GM18517 (cell line): ENCODE results near the gene CEND1.

Experiments used
- ATAC-seq: cut with Tn5 transposase; IDR thresholded peaks from one replicate; pipeline ENCODE4 v1.9.1; 2021; ENCODE audit warnings: mild to moderate bottlenecking, moderate library complexity; ENCODE audit not compliant: unreplicated experiment

The CEND1 gene

GRCh38 chr11:796565-797295, 6.8 kb upstream of the CEND1 start:
- ATAC-seq: no peak

GRCh38 chr11:795634-796564, 6.0 kb upstream of the CEND1 start:
- no peak for ATAC-seq

DNA sequence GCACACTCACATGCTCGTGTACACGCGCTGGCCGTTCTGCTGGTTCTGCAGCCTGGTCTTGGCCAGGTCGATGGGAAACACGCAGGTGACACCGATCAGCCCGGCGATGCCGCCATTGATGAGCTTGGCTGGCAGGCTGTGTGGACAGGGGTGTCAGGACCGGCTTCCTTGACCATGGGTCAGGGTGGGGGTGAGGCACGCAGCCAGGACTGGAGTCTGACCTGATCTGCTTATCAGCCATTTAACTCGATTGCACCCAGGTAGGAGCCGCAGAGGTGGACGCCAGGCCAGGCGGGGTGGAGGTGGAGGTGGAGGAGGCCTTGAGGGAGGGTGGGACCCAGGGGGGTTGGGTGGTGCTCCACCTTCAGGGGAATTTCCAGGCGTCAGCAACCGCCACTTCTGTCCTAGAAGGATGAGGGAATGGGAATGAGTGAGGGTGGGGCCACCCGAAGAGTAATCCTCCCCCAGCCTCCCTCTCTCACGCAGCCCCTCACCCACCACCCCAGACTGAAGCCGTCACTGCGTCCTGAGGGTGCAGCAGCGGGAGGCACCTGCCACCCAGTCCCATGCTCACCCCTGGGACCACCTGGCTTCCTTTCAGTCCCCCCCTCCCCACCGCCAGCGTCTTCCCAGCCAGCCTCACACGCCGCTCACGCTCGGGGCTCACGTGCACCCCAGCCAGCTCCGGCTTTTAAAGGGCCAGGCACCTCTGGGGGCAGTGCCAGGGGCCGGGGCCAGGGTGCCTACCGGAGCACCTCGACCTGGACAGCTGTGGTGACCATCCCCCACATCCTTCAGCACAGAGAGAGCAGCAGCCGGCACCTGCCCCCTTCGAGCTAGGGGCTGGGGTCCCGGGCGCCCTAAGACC, 5.1 kb upstream of the CEND1 start:
- ATAC-seq: no peak

- no peak for ATAC-seq
Measured at GRCh38 chr11:794013-794765, 4.3 kb upstream of the CEND1 start.

DNA sequence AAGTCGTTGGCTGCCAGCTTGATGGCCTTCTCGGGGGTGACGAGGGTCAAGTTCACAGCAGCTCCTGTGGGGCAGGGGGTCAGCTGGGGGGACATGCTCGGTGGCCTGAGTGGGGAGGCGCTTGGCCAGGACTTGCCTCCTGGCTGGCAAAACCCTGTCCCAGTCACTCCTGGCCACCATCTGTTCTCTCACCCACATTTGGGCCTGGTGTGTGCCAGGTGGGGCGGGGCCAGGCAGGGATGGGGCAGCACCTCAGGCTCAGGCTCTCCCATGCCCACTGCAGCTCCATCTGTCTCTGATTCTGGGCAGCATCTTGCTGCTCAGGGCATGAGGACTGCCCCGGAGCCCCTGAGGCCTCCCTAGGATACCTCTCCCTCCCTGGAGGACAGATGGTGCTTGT, 3.7 kb upstream of the CEND1 start:
- ATAC-seq: no peak

DNA sequence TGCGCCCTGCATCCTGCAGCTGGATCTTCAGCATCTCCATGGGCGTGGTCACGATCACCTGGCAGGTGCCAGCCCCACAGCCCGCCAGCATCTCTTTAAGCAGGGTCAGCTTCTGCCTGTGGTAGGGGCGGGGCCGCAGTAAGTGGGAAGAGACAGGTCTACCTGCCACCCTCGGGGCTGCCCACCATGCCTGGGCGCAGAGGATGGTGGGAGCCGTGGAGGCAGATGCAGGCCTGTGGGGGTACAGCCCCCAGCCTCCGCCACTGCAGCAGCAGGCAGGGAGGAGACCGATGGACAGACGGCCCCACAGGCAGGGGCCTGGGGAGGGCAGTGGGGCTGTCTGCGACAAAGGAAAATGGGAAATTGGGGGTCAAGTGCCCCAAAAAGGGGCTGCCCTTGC, 3.0 kb upstream of the CEND1 start:
- ATAC-seq: no peak

GRCh38 chr11:792535-792821, 2.6 kb upstream of the CEND1 start:
- no peak for ATAC-seq

GRCh38 chr11:791658-792534, 2.0 kb upstream of the CEND1 start:
- ATAC-seq: no peak

DNA sequence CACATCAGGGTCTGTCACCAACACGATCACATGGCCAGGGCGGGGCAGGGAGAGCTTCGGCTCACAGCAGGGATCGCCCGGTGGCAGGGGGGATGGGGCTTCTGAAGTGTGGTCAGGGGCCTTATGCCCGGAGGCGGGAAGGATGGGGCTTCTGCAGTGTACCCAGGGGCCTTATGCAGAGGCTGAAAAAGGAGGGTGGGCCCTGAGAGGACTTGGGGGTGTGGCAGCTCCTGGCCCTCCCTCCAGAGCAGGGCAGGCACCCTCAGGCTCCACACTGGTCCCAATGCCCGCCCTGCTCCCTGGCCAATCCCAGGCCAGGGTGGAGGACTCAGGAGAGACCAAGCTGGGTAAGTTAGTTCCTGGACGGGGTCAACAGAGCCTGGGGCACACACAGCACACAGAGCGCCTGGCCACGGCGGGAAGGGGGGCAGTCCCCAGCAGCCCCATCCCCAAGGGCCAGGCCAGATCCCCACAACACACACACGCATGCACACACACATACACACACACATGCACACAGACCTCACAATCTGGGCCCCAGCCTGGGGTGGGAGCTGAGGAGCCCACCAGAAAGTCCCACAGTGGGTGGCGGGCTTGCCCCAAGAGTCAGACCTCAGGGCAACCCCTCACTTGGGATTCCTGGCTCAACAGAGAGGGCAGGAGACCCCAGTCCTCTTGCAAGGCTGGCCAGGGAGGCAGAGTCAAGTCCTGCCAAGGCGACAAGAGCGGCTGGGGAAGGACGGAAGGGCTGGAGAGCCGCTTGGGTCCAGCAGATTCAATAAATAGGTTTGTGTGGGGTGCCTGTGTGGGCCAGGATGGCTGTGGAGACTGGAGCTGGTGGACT, 1.1 kb upstream of the CEND1 start:
- ATAC-seq: no peak

DNA sequence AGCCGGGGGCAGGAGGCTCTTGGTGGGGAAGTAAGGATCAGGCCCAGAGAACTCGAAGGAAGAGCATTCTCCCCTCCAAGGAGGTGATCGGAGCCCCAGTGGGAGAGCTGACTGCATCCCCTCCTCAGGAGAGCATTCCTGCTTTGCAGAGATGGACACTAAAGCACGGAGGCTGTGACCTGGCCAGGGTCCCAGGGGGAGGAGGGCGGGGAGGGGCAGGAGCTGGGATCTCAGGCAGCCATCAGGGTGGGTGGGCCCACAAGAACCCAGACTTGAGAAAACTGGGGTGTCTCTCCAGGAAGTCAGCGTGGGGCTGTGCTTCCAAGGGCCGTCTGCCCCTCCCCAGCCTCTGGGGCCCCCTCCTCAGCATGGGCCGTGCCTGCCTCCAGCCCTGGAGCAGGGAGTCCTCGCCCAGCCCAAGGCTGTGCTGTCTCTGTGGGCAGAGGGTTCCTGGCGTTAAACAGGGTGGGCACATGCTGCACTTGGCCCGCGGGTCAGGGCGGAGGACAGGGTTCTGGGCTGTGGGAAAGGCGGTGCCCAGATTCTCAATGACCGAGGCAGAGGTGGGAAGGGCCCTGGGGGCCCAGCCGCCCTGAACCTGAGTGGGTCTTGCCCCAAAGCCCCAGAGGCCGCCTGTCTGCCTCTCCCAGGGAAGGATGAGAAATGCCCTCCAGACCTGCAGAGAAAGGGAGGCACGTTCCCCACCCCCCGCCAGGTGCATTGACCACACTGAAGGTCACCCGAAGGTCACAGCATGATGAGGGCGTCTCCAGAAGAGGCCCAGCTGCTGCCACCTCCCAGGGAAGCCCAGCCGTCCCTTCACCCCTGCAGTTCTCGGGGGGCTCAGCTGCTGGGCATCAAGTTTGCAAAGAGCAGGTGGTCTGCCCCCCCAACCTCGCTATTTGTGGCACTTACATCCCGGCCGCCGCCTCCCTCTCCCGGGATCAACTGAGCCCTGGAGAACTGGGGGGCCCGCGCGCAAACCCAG, 643 bp downstream of the CEND1 start:
- ATAC-seq: no peak

GRCh38 chr11:788009-788640, 1.8 kb downstream of the CEND1 start:
- ATAC-seq: no peak

DNA sequence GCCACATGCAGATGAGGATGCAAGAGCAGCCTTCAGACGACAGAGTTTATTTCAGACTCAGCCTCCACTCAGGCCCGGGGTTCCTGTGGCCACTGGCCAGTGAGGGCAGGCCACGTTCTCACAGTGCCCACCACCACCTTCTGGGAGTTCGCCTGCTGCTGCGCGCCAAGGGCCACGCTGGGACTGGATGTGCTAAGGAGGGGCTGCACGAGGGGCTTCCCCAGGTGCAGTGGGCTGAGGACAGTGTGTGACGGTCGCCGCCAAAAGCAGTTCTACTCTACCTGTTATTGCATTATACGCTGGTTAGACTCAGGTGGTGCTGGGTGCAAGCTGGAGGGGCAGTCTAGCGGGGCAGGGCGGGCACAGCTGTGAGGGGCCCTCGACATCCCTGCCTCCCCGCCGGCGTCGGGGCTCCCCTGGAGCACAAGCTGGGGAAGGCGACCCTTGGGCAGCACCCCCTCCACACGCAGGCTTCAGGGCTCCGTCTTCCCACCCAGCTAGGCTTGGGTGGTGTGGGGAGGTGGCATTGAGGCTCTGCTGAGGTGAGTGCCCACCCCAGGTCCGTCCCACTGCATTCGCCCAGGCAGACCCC, 2.7 kb downstream of the CEND1 start:
- no peak for ATAC-seq

- no peak for ATAC-seq
Measured at GRCh38 chr11:786235-787083, 3.4 kb downstream of the CEND1 start.

GRCh38 chr11:783581-784015, 6.3 kb downstream of the CEND1 start:
- no peak for ATAC-seq

DNA sequence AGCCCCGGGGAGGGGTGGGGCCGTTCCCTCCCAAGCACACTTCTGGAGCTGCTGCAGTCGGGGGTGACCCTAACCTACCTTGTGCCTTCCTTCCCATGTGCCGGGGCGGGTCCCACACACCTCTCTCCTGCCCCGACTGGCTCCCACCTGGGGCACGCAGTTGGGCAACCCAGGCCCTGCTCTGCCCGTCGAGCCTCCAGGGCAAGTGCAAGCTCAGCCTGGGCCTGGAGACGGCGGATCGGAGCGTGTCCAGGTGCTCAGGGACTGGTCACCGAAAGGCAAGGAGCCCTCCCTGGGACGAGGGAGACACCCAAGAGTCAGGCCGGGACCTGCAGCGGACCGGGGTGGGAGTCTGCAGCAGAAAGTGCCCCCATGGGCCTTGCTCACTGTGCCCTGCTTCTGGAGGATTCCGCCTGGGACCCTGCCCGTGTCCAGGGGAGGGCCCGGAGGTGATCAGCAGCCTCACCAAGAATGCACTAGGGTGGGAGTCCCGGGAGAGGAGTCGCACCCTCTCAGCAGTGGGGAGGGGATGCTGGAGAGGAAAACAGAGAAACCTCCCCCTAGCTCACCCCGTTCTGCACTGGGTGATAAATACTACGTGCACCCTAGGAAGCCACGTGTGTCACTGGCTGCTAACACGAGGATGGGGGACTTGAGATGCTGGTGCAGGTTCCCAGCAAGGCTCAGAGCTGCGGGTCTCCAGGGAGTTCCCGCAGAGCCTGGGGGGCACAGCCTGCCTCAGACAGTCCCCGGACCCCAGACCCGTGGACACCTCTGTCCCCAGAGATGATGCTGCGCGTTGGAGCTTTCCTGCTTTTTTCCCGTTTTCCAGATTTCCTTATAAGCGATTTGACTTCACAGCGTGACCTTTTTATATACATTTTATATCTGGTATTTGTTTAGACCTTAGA, 7.4 kb downstream of the CEND1 start:
- no peak for ATAC-seq
